GM10248 (cell line): ENCODE measurements around the gene ZNF679.
"Not testable (repeated sequence)": the region's sequence is repeated elsewhere in the genome, so short reads cannot be mapped to it uniquely, and the experiment has no call there.

Source experiments
- CTCF ChIA-PET: fragments of 300-600 bp; sonication (Branson Sonifier 250); formaldehyde crosslinking; extraction: SDS; loops from one replicate; lab custom pipeline; 2021; ENCODE audit warnings: antibody characterized with exemption; lab: Yijun Ruan, JAX
- POLR2A ChIA-PET: fragments of 350-650 bp; sonication (Branson Sonifier 250); formaldehyde crosslinking; extraction: SDS; loops from one replicate; lab custom pipeline; 2020; ENCODE audit warnings: antibody characterized with exemption; lab: Yijun Ruan, JAX
- DNase-seq: peaks from one replicate; pipeline ENCODE4 v3.0.0; 2012; ENCODE audit errors: extremely low spot score
- CTCF ChIP-seq: IDR thresholded peaks from 2 replicates; pipeline ENCODE4 v1.5.1; 2012; ENCODE audit warnings: mild to moderate bottlenecking, low read depth; ENCODE audit errors: extremely low read depth, missing control alignments, control extremely low read depth

Gene ZNF679

GRCh38 chr7:64228174-64228573 is at the start of gene ZNF679:
Gene ZNF679 (plus strand): TSS chr7:64228474. CDS start chr7:64249118, 20,644 bp downstream.
- DNase-seq, POLR2A ChIA-PET, CTCF ChIA-PET: not testable (repeated sequence)

DNA sequence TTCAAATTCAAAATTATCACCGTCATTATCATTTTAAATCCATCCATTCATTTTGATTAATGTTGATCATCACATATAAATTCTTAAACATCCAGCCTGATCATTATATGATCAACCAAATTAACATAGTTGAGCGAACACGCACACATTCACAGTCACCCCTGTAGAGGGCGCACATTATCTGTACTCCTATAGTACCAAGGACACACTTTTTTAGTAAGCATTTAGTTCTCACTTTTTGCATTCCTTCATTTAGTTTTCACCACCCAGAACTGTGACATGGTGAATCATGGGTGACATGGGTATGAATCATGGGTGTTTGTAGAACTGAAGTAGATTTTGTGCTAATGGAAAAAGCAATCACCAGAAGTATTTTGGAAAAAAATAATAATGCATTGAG is 47.3 kb upstream of the ZNF679 start:
- CTCF ChIA-PET = no interaction called here

GRCh38 chr7:64181586-64181985 is 46.7 kb upstream of the ZNF679 start:
- ChIA-PET POLR2A (no interaction called here), CTCF (no interaction called here)
- DNase-seq = no peak
- TF ChIP-seq CTCF = no peak

More for the DNA sequence above, 47.3 kb upstream of the ZNF679 start:
- DNase-seq = no peak
- TF ChIP-seq CTCF = no peak
- POLR2A ChIA-PET = no interaction called here

DNA sequence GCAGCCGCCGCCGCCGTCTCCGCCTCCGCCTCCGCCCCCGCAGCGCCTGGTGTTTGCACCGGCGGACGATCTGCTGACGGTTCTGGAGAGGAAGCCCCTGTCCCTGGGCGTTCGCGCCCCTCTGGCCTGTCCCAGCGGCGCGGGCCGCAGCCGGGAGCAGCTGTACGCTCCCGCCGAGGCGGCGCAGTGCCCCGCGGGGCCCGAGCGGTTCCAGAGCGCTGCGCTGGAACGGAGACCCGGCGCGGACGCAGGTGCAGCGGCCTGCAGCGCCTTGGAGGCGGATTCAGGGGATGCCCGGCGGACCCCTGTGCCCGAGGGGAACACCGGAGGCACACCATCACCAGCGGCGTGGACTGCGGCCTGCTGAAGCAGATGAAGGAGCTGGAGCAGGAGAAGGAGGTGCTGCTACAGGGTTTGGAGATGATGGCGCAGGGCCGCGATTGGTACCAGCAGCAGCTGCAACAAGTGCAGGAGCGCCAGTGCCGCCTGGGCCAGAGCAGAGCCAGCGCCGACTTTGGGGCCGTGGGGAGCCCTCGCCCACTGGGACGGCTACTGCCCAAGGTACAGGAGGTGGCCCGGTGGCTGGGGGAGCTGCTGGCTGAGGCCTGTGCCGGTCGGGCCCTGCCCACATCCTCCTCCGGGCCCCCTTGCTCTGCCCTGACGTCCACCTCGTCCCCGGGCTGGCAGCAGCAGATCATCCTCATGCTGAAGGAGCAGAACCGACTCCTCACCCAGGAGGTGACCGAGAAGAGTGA is 46.1 kb upstream of the ZNF679 start:
- CTCF ChIA-PET = no interaction called here
- POLR2A ChIA-PET = no interaction called here
- DNase-seq = no peak
- TF ChIP-seq CTCF = no peak

- DNase-seq = no peak
- ChIA-PET CTCF (no interaction called here), POLR2A (no interaction called here)
- TF ChIP-seq CTCF = no peak
Measured at GRCh38 chr7:64183126-64183742, 45.0 kb upstream of the ZNF679 start.

DNA sequence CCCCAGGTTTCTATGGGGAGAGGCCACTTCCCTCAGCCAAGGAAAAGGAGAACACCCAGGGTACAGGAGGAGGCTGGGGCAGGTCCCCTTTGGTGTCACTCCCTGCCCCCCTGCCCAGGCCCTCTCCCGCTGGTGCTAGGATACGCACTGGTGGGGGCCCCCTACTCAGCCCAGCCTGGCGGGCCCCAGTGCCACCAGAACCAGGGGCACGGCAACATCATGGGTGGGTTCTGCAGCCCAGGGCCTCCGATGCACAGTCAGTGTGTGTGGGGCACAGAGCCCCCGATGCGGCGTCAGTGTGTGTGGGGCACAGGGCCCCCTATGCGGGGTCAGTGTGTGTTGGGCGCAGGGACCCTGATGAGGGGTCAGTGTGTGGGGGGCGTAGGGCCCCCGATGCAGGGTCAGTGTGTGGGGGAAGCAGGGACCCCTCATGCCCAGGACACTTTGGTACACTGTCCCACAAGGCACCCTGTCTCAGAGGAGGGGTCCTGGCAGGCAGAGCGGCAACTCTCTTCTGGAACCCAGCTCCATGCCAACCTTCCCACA is 44.4 kb upstream of the ZNF679 start:
- no peak for TF ChIP-seq CTCF
- DNase-seq = no peak
- ChIA-PET CTCF (no interaction called here), POLR2A (no interaction called here)

DNA sequence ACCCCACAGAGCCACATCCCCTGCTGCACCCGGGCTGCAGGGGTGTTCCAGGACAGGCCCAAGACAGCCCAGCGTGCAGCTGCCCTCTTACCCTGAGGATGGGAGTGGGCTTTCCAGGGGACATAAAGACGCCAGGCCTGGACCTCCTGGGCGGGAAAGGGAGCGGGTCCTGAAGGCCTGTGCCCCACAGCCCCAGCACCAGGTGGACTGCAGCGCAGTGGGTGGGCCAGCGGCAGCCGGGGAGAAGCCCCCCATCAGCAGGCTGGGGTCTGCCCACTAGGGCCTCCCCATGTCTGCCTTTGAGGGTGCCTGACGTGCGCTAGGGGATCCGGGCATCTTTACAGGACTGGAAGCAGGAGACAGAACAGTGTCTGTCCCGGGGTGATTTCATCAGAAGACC is 43.9 kb upstream of the ZNF679 start:
- POLR2A ChIA-PET = no interaction called here
- TF ChIP-seq CTCF = no peak
- CTCF ChIA-PET = no interaction called here
- no peak for DNase-seq
